H9 (cell line): ENCODE results near the gene DNER. TPM values are rescaled to one million over a fixed set of nuclear protein-coding genes. Genes with fewer than 3 reads are reported as not detected.

Experiments used
- DNase-seq: peaks from one replicate; pipeline ENCODE4 v3.0.0-alpha.2; 2017
- H2AFZ ChIP-seq: one replicate; pipeline ENCODE4 v1.6.1; 2013; ENCODE audit warnings: mild to moderate bottlenecking, low read length, control low read depth, moderate library complexity
- H2AK5ac ChIP-seq: 2 replicates; pipeline ENCODE4 v1.6.1; 2013; ENCODE audit warnings: low read length, control low read depth, mixed read lengths; ENCODE audit not compliant: insufficient read length
- H2BK120ac ChIP-seq: one replicate; pipeline ENCODE4 v1.6.1; 2013; ENCODE audit warnings: low read depth, mild to moderate bottlenecking, low read length, control low read depth, inconsistent platforms; ENCODE audit not compliant: poor library complexity, severe bottlenecking
- H2BK12ac ChIP-seq: 2 replicates; pipeline ENCODE4 v1.6.1; 2013; ENCODE audit warnings: low read length, control low read depth, mixed read lengths, low read depth; ENCODE audit not compliant: insufficient read length
- H2BK15ac ChIP-seq: 2 replicates; pipeline ENCODE4 v1.6.1; 2013; ENCODE audit warnings: low read depth, low read length, control low read depth
- H2BK20ac ChIP-seq: one replicate; pipeline ENCODE4 v1.6.1; 2013; ENCODE audit warnings: low read depth, mild to moderate bottlenecking, low read length, control low read depth, inconsistent platforms; ENCODE audit not compliant: poor library complexity, severe bottlenecking
- H2BK5ac ChIP-seq: 2 replicates; pipeline ENCODE4 v1.6.1; 2013; ENCODE audit warnings: low read length, control low read depth, mixed read lengths; ENCODE audit not compliant: insufficient read length
- H3K14ac ChIP-seq: 2 replicates; pipeline ENCODE4 v1.6.1; 2013; ENCODE audit warnings: low read length, control low read depth; ENCODE audit not compliant: insufficient read depth
- H3K18ac ChIP-seq: 2 replicates; pipeline ENCODE4 v1.6.1; 2013; ENCODE audit warnings: low read depth, mild to moderate bottlenecking, mixed read lengths, low read length, control low read depth; ENCODE audit not compliant: insufficient read length
- H3K23ac ChIP-seq: 2 replicates; pipeline ENCODE4 v1.6.1; 2013; ENCODE audit warnings: low read length, control low read depth, mixed read lengths, low read depth; ENCODE audit not compliant: insufficient read length
- H3K23me2 ChIP-seq: 2 replicates; pipeline ENCODE4 v1.6.1; 2013; ENCODE audit warnings: low read depth, mild to moderate bottlenecking, mixed read lengths, low read length, control low read depth; ENCODE audit not compliant: insufficient read length, poor library complexity, severe bottlenecking
- H3K27ac ChIP-seq: 2 replicates; pipeline ENCODE4 v1.5.1; 2013; ENCODE audit warnings: low read length, control low read depth, mixed read lengths, low read depth; ENCODE audit not compliant: insufficient read length
- H3K27me3 ChIP-seq: 2 replicates; pipeline ENCODE4 v1.6.1; 2013; ENCODE audit warnings: low read length, control low read depth, inconsistent platforms; ENCODE audit not compliant: insufficient read depth
- H3K4ac ChIP-seq: 2 replicates; pipeline ENCODE4 v1.6.1; 2013; ENCODE audit warnings: low read depth, mild to moderate bottlenecking, control low read depth, inconsistent platforms, low read length, moderate library complexity
- H3K4me1 ChIP-seq: 2 replicates; pipeline ENCODE4 v1.6.1; 2013; ENCODE audit warnings: low read length, control low read depth, inconsistent platforms; ENCODE audit not compliant: insufficient read depth
- H3K4me2 ChIP-seq: 2 replicates; pipeline ENCODE4 v1.6.1; 2013; ENCODE audit warnings: low read length, control low read depth, mixed read lengths; ENCODE audit not compliant: insufficient read length, insufficient read depth
- H3K56ac ChIP-seq: 2 replicates; pipeline ENCODE4 v1.6.1; 2013; ENCODE audit warnings: low read depth, mild to moderate bottlenecking, mixed read lengths, low read length, control low read depth; ENCODE audit not compliant: insufficient read length
- H3K79me1 ChIP-seq: 2 replicates; pipeline ENCODE4 v1.6.1; 2013; ENCODE audit warnings: low read depth, mild to moderate bottlenecking, moderate library complexity, low read length, control low read depth, inconsistent platforms; ENCODE audit not compliant: insufficient read depth, poor library complexity, severe bottlenecking
- H3K79me2 ChIP-seq: 2 replicates; pipeline ENCODE4 v1.6.1; 2013; ENCODE audit warnings: low read length, control low read depth, inconsistent platforms; ENCODE audit not compliant: insufficient read depth
- H3K9ac ChIP-seq: 2 replicates; pipeline ENCODE4 v1.6.1; 2013; ENCODE audit warnings: low read length, control low read depth, mixed read lengths; ENCODE audit not compliant: insufficient read length; ENCODE audit errors: extremely low read depth
- H3K9me3 ChIP-seq: one replicate; pipeline ENCODE4 v1.6.1; 2013; ENCODE audit warnings: low read depth, low read length, inconsistent platforms; ENCODE audit not compliant: control insufficient read depth
- H3T11ph ChIP-seq: one replicate; pipeline ENCODE4 v1.6.1; 2013; ENCODE audit warnings: mild to moderate bottlenecking, low read length, control low read depth, inconsistent platforms
- H4K20me1 ChIP-seq: one replicate; pipeline ENCODE4 v1.6.1; 2013; ENCODE audit not compliant: control insufficient read depth, insufficient read length, insufficient read depth
- H4K5ac ChIP-seq: 2 replicates; pipeline ENCODE4 v1.6.1; 2013; ENCODE audit warnings: low read depth, mild to moderate bottlenecking, mixed read lengths, low read length, control low read depth; ENCODE audit not compliant: insufficient read length
- H4K8ac ChIP-seq: replicated peaks from 2 replicates; pipeline ENCODE4 v1.6.1; 2013; ENCODE audit warnings: low read length, control low read depth, mixed read lengths, low read depth; ENCODE audit not compliant: insufficient read length
- H4K91ac ChIP-seq: 2 replicates; pipeline ENCODE4 v1.6.1; 2013; ENCODE audit warnings: low read depth, mild to moderate bottlenecking, moderate library complexity, mixed read lengths, low read length, control low read depth; ENCODE audit not compliant: insufficient read length
- H3K27ac Mint-ChIP-seq, 3 experiments: 2 replicates in 2 of 3; 3 replicates in 1 of 3; pipeline ENCODE4 v1.8.0; 2020 to 2021; ENCODE audit warnings: mixed read lengths in 3 of 3, mild to moderate bottlenecking in 1 of 3, moderate library complexity in 1 of 3
- H3K27me3 Mint-ChIP-seq: 2 replicates; pipeline ENCODE4 v1.8.0; 2021; ENCODE audit warnings: low read depth, mild to moderate bottlenecking, moderate library complexity, mixed read lengths
- H3K36me3 Mint-ChIP-seq, 3 experiments: 2 replicates in 2 of 3; 3 replicates in 1 of 3; pipeline ENCODE4 v1.8.0; 2020 to 2021; ENCODE audit warnings: low read depth in 3 of 3, mixed read lengths in 3 of 3; ENCODE audit not compliant: insufficient read depth in 1 of 3
- H3K4me1 Mint-ChIP-seq, 2 experiments: 2 replicates each; pipeline ENCODE4 v1.8.0; 2020; ENCODE audit warnings: mixed read lengths in 2 of 2
- H3K4me3 Mint-ChIP-seq, 2 experiments: 2 replicates in 1 of 2; 3 replicates in 1 of 2; pipeline ENCODE4 v1.8.0; 2020 to 2021; ENCODE audit warnings: mild to moderate bottlenecking in 2 of 2, mixed read lengths in 2 of 2, moderate library complexity in 1 of 2
- H3K9me3 Mint-ChIP-seq, 2 experiments: 2 replicates in 1 of 2; 3 replicates in 1 of 2; pipeline ENCODE4 v1.8.0; 2020; ENCODE audit warnings: mild to moderate bottlenecking in 2 of 2, mixed read lengths in 2 of 2, moderate library complexity in 1 of 2
- total RNA-seq: library from RNA; stranded (reverse); gene quantifications from 2 replicates; pipeline ENCODE4 v1.2.1, GENCODE V29; 2021
- TF ChIP-seq, protein P1 (sequence below): fragments of 200-600 bp; sonication (generic); conservative IDR thresholded peaks from 3 replicates; pipeline ENCODE4 v1.8.0; 2021; ENCODE audit warnings: antibody characterized with exemption, mild to moderate bottlenecking

The DNER gene
- total RNA-seq, 1 experiment from 2014 or later = 1.0 TPM

DNA sequence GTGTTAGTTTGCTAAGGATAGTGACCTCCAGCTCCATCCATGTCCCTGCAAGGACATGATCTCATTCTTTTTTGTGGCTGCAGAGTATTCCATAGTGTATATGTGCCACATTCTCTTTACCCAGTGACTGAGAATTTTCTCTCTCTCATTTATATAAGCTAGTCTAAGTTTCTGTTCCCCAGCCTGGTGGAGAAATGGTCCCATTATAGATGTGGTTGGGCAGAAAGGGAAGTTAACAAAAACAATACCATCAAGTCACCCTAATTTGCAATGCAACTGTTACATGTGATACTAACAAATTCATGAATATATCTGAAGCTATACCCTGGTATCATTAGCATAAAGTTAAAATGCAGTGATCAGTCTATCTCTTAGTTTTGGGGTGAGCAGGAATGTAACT is 54.0 kb downstream of the DNER start:
- Histone ChIP-seq H3K18ac (no peak overlapping the region), H3K23ac (no peak overlapping the region), H2AFZ (no peak overlapping the region), H2BK5ac (no peak overlapping the region), H3T11ph (no peak overlapping the region), H4K8ac (no peak overlapping the region), H3K27me3 (no peaks in the 10 kb centered on the region), H3K4ac (no peak overlapping the region), H2BK15ac (no peak overlapping the region), H2AK5ac (no peak overlapping the region), H3K4me1 (no peaks in the 10 kb centered on the region), H3K9me3 (no peaks in the 10 kb centered on the region), H2BK12ac (no peak overlapping the region), H3K23me2 (no peaks in the 10 kb centered on the region), H3K56ac (no peak overlapping the region), H3K4me2 (no peak overlapping the region), H3K79me1 (no peaks in the 10 kb centered on the region), H4K5ac (no peak overlapping the region), H2BK20ac (no peak overlapping the region), H3K14ac (no peak overlapping the region), H3K9ac (no peak overlapping the region), H3K79me2 (no peaks in the 10 kb centered on the region), H2BK120ac (no peak overlapping the region), H4K20me1 (no peaks in the 10 kb centered on the region), H4K91ac (no peak overlapping the region), H3K27ac (no peak overlapping the region)
- Mint-ChIP-seq H3K9me3 (no peaks in the 10 kb centered on the region), H3K36me3 (no peaks in the 10 kb centered on the region), H3K27me3 (no peaks in the 10 kb centered on the region; the same call in 1 of the 2 replicates), H3K4me1 (no peaks in the 10 kb centered on the region), H3K4me3 (no peak overlapping the region), H3K27ac (no peak overlapping the region)
- TF ChIP-seq, protein P1, sequence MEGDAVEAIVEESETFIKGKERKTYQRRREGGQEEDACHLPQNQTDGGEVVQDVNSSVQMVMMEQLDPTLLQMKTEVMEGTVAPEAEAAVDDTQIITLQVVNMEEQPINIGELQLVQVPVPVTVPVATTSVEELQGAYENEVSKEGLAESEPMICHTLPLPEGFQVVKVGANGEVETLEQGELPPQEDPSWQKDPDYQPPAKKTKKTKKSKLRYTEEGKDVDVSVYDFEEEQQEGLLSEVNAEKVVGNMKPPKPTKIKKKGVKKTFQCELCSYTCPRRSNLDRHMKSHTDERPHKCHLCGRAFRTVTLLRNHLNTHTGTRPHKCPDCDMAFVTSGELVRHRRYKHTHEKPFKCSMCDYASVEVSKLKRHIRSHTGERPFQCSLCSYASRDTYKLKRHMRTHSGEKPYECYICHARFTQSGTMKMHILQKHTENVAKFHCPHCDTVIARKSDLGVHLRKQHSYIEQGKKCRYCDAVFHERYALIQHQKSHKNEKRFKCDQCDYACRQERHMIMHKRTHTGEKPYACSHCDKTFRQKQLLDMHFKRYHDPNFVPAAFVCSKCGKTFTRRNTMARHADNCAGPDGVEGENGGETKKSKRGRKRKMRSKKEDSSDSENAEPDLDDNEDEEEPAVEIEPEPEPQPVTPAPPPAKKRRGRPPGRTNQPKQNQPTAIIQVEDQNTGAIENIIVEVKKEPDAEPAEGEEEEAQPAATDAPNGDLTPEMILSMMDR = no peak
- no peak for DNase-seq
